Endothelial cell (in vitro differentiated cells): ENCODE results near the gene ALDH3A2. TPM values are rescaled to one million over a fixed set of nuclear protein-coding genes. Genes with fewer than 3 reads are reported as not detected.

Source experiments
- DNase-seq: peaks from one replicate; pipeline ENCODE4 v3.0.0; 2021; ENCODE audit warnings: low spot score
- H3K27ac Mint-ChIP-seq: one replicate; pipeline ENCODE4 v1.8.0; 2021; ENCODE audit warnings: mixed read lengths, inconsistent platforms; ENCODE audit not compliant: unreplicated experiment
- H3K27me3 Mint-ChIP-seq: one replicate; pipeline ENCODE4 v1.8.0; 2021; ENCODE audit warnings: mild to moderate bottlenecking, moderate library complexity, mixed read lengths, inconsistent platforms; ENCODE audit not compliant: unreplicated experiment
- H3K36me3 Mint-ChIP-seq: one replicate; pipeline ENCODE4 v1.8.0; 2021; ENCODE audit warnings: mild to moderate bottlenecking, low read depth, mixed read lengths, inconsistent platforms; ENCODE audit not compliant: unreplicated experiment
- H3K4me1 Mint-ChIP-seq: one replicate; pipeline ENCODE4 v1.8.0; 2021; ENCODE audit warnings: mild to moderate bottlenecking, mixed read lengths, inconsistent platforms; ENCODE audit not compliant: unreplicated experiment
- H3K4me3 Mint-ChIP-seq: one replicate; pipeline ENCODE4 v1.8.0; 2021; ENCODE audit warnings: mild to moderate bottlenecking, mixed read lengths, inconsistent platforms; ENCODE audit not compliant: unreplicated experiment
- H3K9me3 Mint-ChIP-seq: one replicate; pipeline ENCODE4 v1.8.0; 2021; ENCODE audit warnings: mixed read lengths, inconsistent platforms; ENCODE audit not compliant: unreplicated experiment
- total RNA-seq: library from RNA; stranded (reverse); fragmentation: NEBNext Ultra II Directional; extraction: Animal tissue kit (Norgen Biotek cat#: 25700); gene quantifications from one replicate; pipeline ENCODE4 v1.2.1, GENCODE V29; 2021; ENCODE audit not compliant: unreplicated experiment
- TF ChIP-seq, protein P1 (sequence below): fragments of 200-600 bp; sonication (generic); IDR thresholded peaks from one replicate; pipeline ENCODE4 v1.5.0; 2021; ENCODE audit warnings: antibody characterized with exemption; ENCODE audit not compliant: unreplicated experiment

The ALDH3A2 gene
- total RNA-seq, 1 donor from 2014 or later: 21.0 TPM

DNA sequence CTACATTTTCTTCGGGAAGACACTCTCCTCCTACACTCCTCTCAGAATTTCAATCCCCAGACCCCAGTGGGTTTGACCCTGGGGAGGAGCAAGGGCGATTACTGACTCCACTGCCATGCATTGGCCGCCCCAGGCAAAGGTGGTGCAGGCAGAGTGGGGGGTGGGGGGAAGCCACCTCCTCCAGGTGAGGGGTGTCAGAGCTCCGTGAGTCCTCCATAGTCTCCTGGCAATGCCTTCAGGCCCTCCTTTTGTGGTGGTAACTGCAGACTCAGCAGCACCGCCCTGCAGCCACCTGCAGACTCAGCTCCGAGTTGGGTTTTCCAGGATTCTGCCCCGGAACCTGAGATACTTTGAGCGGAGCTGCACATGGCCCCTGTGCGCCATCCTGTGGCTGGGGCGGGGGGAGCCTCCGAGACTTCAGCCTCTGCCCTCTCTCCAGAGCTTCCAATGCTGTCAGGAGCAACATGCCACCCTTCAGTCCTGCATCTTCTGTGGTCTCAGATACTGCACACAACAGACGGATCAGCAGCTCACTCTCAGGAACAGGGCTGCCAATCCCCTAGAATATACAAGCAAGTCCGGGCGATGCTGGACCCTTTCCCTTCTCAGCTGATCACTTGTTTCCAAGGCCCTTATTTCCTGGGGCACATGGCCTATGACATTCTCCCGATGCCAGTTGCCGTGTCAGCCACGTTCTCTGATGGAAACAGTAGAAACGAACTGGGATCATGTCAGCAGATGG lies 70.2 kb downstream of the ALDH3A2 start:
- DNase-seq: peak; percentile 29
- H3K4me1 Mint-ChIP-seq: no peaks in the 10 kb centered on the region
- H3K36me3 Mint-ChIP-seq: no peaks in the 10 kb centered on the region
- H3K9me3 Mint-ChIP-seq: no peaks in the 10 kb centered on the region
- H3K4me3 Mint-ChIP-seq: no peak overlapping the region
- H3K27ac Mint-ChIP-seq: no peak overlapping the region
- H3K27me3 Mint-ChIP-seq: peaks cover 8% of the 10 kb centered on the region
- TF ChIP-seq, protein P1, sequence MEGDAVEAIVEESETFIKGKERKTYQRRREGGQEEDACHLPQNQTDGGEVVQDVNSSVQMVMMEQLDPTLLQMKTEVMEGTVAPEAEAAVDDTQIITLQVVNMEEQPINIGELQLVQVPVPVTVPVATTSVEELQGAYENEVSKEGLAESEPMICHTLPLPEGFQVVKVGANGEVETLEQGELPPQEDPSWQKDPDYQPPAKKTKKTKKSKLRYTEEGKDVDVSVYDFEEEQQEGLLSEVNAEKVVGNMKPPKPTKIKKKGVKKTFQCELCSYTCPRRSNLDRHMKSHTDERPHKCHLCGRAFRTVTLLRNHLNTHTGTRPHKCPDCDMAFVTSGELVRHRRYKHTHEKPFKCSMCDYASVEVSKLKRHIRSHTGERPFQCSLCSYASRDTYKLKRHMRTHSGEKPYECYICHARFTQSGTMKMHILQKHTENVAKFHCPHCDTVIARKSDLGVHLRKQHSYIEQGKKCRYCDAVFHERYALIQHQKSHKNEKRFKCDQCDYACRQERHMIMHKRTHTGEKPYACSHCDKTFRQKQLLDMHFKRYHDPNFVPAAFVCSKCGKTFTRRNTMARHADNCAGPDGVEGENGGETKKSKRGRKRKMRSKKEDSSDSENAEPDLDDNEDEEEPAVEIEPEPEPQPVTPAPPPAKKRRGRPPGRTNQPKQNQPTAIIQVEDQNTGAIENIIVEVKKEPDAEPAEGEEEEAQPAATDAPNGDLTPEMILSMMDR: no peak

DNA sequence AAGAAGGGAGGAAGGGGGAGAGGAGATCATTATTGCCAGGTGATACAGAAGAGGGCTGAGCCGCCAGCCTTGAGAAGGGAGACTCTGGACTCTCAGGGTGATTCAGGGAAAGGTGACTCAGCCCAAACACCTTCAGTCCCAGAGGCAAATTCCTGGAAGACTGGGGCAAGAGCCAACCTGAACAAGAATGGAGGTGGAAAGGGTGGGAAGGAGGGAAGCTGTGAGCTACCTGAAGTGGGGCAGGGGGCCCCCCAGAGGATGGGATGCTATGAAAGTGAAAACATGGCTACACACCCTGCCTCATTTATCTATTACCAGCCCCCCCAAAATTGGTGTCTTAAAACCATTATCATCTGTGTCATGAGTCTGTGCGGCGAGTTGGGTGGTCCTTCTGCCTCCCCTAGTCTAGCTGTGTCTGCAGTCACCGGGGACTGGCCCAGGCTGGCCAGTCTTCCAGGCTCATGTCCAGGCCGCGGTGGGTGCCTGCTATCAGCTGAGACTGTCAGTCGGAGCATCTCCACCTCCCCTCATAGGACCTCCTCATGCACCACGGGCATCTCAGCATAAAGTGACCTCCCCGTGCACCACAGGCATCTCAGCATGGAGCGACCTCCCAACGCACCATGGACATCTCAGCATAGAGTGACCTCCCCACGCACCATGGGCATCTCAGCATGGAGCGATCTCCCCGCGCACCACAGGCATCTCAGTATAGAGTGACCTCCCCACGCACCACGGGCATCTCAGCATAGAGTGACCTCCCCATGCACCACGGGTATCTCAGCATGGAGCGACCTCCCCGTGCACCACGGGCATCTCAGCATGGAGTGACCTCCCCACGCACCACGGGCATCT lies 71.0 kb downstream of the ALDH3A2 start:
- Mint-ChIP-seq H3K36me3 (no peaks in the 10 kb centered on the region), H3K4me1 (no peaks in the 10 kb centered on the region), H3K27ac (no peak overlapping the region), H3K4me3 (no peak overlapping the region), H3K9me3 (no peaks in the 10 kb centered on the region), H3K27me3 (peaks cover 8% of the 10 kb centered on the region)
- TF ChIP-seq, protein P1: no peak
- no peak for DNase-seq

DNA sequence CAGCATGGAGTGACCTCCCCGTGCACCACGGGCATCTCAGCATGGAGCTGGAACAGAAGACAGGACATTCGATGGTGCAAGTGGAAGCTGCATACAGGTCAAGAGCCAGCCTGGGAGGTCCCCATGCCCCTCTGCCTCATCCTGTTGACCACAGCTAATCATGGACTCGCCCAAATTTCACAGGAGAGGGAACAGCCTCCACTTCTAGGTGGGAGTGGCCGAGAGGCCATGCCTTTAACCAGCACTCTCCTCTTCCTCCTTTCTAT lies 71.6 kb downstream of the ALDH3A2 start:
- TF ChIP-seq, protein P1: no peak
- peaks cover 8% of the 10 kb centered on the region for H3K27me3 Mint-ChIP-seq
- DNase-seq: no peak
- no peak overlapping the region for H3K4me3 Mint-ChIP-seq
- H3K27ac Mint-ChIP-seq: no peak overlapping the region
- no peaks in the 10 kb centered on the region for H3K4me1 Mint-ChIP-seq
- H3K36me3 Mint-ChIP-seq: no peaks in the 10 kb centered on the region
- no peaks in the 10 kb centered on the region for H3K9me3 Mint-ChIP-seq

DNA sequence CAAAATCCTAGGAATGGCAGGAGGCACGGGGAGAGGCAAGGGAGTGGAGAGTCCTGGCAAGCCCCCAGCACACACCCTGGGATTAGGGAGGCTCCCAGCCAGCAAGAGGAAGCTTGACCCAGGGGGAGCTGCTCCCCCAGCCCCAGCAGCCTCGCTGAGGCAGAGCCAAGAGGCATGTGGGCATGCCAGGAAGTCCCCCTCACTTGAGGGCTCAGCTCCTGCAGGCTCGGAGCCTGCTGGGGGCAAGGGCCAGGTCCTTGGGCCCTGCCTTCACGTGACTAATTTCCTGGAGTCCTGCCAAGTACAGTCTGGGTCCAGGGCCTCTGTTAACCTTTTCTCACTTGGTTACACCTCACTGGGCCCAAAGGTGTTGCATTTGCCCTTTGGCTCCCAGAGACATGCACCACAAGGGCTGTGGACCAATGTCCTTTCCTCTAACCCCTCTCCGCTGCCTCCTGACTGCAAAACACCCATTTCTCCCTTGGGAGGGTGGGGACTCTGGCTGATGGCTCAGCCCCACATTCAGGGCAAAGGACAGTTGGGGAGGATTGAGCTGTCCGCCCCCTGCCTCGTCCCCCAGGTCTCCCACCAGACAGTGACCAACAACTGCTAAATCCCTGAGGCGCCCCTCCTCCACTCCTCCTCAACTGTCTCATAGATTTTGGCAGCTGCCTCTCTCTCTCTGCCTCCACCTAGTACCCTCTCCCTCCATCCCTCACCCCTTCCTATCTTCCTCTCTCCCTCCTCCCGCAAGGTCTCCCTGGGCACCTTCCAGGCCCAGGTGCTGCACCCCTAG lies 72.3 kb downstream of the ALDH3A2 start:
- TF ChIP-seq, protein P1: no peak
- H3K27ac Mint-ChIP-seq: no peak overlapping the region
- peaks cover 8% of the 10 kb centered on the region for H3K27me3 Mint-ChIP-seq
- no peaks in the 10 kb centered on the region for H3K36me3 Mint-ChIP-seq
- no peaks in the 10 kb centered on the region for H3K4me1 Mint-ChIP-seq
- no peaks in the 10 kb centered on the region for H3K9me3 Mint-ChIP-seq
- no peak overlapping the region for H3K4me3 Mint-ChIP-seq
- DNase-seq: no peak
